Measurements from ENCODE around the gene KIF2A. TPM values are rescaled to one million over a fixed set of nuclear protein-coding genes. Genes with fewer than 3 reads are reported as not detected.

Gene KIF2A
- total RNA-seq, 1 donor from 2014 or later, result 285 TPM

GRCh38 chr5:62418462-62419076 is 112.6 kb downstream of the KIF2A start:
- peaks cover 5% of the 10 kb centered on the region for H3K36me3 Mint-ChIP-seq (ENCODE audit: low read depth)
- intact Hi-C loops (cut with micrococcal nuclease), result no loop called here

GRCh38 chr5:62419609-62420008 is 113.6 kb downstream of the KIF2A start:
- Mint-ChIP-seq H3K27me3 (ENCODE audit: low read depth) (no peaks in the 10 kb centered on the region), H3K4me3 (ENCODE audit: low read depth) (no peak overlapping the region), H3K36me3 (ENCODE audit: low read depth) (peaks cover 3% of the 10 kb centered on the region), H3K4me1 (ENCODE audit: low read depth) (peaks cover 6% of the 10 kb centered on the region), H3K27ac (no peak overlapping the region), H3K9me3 (no peaks in the 10 kb centered on the region)
- intact Hi-C loops (cut with micrococcal nuclease), result no loop called here
- DNase-seq (ENCODE audit: low spot score), result no peak

More at GRCh38 chr5:62418462-62419076, 112.6 kb downstream of the KIF2A start:
- DNase-seq (ENCODE audit: low spot score), result no peak
- H3K4me3 Mint-ChIP-seq (ENCODE audit: low read depth), result no peak overlapping the region
- H3K9me3 Mint-ChIP-seq, result no peaks in the 10 kb centered on the region
- H3K27ac Mint-ChIP-seq, result no peak overlapping the region
- peaks cover 12% of the 10 kb centered on the region for H3K4me1 Mint-ChIP-seq (ENCODE audit: low read depth)
- no peaks in the 10 kb centered on the region for H3K27me3 Mint-ChIP-seq (ENCODE audit: low read depth)

GRCh38 chr5:62421414-62421813 is 115.4 kb downstream of the KIF2A start:
- no peaks in the 10 kb centered on the region for H3K9me3 Mint-ChIP-seq
- H3K4me1 Mint-ChIP-seq (ENCODE audit: low read depth), result peaks cover 3% of the 10 kb centered on the region
- DNase-seq (ENCODE audit: low spot score), result no peak
- no peak overlapping the region for H3K27ac Mint-ChIP-seq
- no peaks in the 10 kb centered on the region for H3K36me3 Mint-ChIP-seq (ENCODE audit: low read depth)
- no peaks in the 10 kb centered on the region for H3K27me3 Mint-ChIP-seq (ENCODE audit: low read depth)
- no peak overlapping the region for H3K4me3 Mint-ChIP-seq (ENCODE audit: low read depth)
- intact Hi-C loops (cut with micrococcal nuclease), result no loop called here

GRCh38 chr5:62424763-62425162 is 118.8 kb downstream of the KIF2A start:
- no peaks in the 10 kb centered on the region for H3K36me3 Mint-ChIP-seq (ENCODE audit: low read depth)
- H3K4me3 Mint-ChIP-seq (ENCODE audit: low read depth), result no peak overlapping the region
- no peaks in the 10 kb centered on the region for H3K27me3 Mint-ChIP-seq (ENCODE audit: low read depth)
- no peaks in the 10 kb centered on the region for H3K9me3 Mint-ChIP-seq
- no peak for DNase-seq (ENCODE audit: low spot score)
- intact Hi-C loops (cut with micrococcal nuclease), result no loop called here
- peaks cover 3% of the 10 kb centered on the region for H3K4me1 Mint-ChIP-seq (ENCODE audit: low read depth)
- H3K27ac Mint-ChIP-seq, result no peak overlapping the region

- no peak for DNase-seq (ENCODE audit: low spot score)
- no peak overlapping the region for H3K27ac Mint-ChIP-seq
- intact Hi-C loops (cut with micrococcal nuclease), result no loop called here
- peaks cover 6% of the 10 kb centered on the region for H3K36me3 Mint-ChIP-seq (ENCODE audit: low read depth)
- H3K4me3 Mint-ChIP-seq (ENCODE audit: low read depth), result no peak overlapping the region
- H3K9me3 Mint-ChIP-seq, result no peaks in the 10 kb centered on the region
- no peaks in the 10 kb centered on the region for H3K27me3 Mint-ChIP-seq (ENCODE audit: low read depth)
- peaks cover 8% of the 10 kb centered on the region for H3K4me1 Mint-ChIP-seq (ENCODE audit: low read depth)
These were observed 126.0 kb downstream of the KIF2A start for GRCh38 chr5:62431735-62432620.

- peaks cover 6% of the 10 kb centered on the region for H3K36me3 Mint-ChIP-seq (ENCODE audit: low read depth)
These were observed 126.6 kb downstream of the KIF2A start for GRCh38 chr5:62432621-62433064.

More at GRCh38 chr5:62432621-62433064, 126.6 kb downstream of the KIF2A start:
- no peaks in the 10 kb centered on the region for H3K27me3 Mint-ChIP-seq (ENCODE audit: low read depth)
- no peaks in the 10 kb centered on the region for H3K9me3 Mint-ChIP-seq
- no peak for DNase-seq (ENCODE audit: low spot score)
- H3K4me1 Mint-ChIP-seq (ENCODE audit: low read depth), result peaks cover 8% of the 10 kb centered on the region
- H3K4me3 Mint-ChIP-seq (ENCODE audit: low read depth), result no peak overlapping the region
- intact Hi-C loops (cut with micrococcal nuclease), result no loop called here
- H3K27ac Mint-ChIP-seq, result no peak overlapping the region

Other genes starting within 250 kb of the KIF2A start
- 39.8 and 45.0 TPM in 2 replicates for gene DIMT1, start 97.7 kb downstream of the KIF2A start, total RNA-seq
- 49.9 and 52.8 TPM in 2 replicates for gene IPO11, start 106.6 kb downstream of the KIF2A start, total RNA-seq

Measured in activated T-helper 2 cell treated with anti-CD3 and anti-CD28 coated beads, Interferon-gamma antibody, Interleukin-2, Interleukin-4, amounts not matched to agents 10 μg/mL and 5 μg/mL and 100 μg/mL, durations not matched to agents 14 hours and 24 hours and 36 hours (primary cell).